Effector CD8-positive, alpha-beta T cell (primary cell): ENCODE results near the gene XRCC1.
A peak's percentile ranks its signal among the peaks of the same experiment; 100 is the strongest.
"Not testable (repeated sequence)": the region's sequence is repeated elsewhere in the genome, so short reads cannot be mapped to it uniquely, and the experiment has no call there.

Source experiments
- DNase-seq: peaks from one replicate; lab custom pipeline; 2025; lab: John Stamatoyannopoulos, UW
- total RNA-seq, 4 experiments: gene quantifications; one replicate each; lab custom pipeline; 2026; lab: John Stamatoyannopoulos, UW

The XRCC1 gene
- 32.1 to 35.8 (median 34.2) reads per million in 4 experiments for total RNA-seq

DNA sequence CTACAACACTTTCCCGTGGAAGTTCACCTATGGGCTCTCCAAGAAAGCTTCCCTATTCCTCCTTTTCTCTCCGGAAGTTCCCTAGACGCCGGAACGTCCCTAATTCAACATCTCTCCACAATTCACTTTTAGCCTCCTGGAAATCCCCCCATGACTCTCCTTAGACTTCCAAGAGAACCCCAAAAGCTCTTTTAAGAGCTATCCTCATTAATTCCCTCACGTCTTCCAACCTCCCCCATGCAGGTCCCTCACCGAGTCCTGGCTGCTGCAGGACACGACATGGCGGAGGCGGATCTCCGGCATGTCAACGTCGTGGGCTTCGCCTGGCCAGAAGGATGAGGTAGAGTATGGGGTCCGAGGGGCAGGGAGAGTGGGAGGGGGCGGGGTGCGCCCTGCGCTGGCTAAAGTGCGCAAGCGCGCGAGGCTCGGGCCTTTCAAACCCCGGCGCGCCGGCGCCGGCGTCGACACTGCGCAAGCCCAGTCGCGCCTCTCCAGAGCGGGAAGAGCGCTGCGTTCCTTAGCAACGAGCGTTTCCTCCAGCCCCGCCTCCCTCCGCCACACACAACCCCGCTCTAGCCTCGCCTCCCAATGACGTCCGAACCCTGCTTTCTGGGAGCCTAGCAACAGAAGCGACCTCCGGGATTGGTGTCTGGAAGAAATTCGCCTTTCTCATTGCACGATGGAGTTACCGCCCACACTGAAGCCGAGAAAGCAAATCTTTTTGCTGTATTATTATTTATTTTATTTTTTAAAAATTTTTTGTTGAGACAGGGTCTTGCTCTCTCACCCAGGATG is at the start of gene XRCC1, which contains the start of gene PINLYP:
Gene XRCC1 (minus strand): TSS at position 372 of the 795 bp plus-strand sequence. CDS start 69 bp downstream, at position 303.
Gene PINLYP (plus strand): TSS at position 646 of the 795 bp plus-strand sequence. CDS start 1,391 bp downstream, outside the sequence.
- peak; percentile 92 for DNase-seq

GRCh38 chr19:43624933-43625332 is 49.6 kb upstream of the XRCC1 start:
- peak; percentile 81 for DNase-seq

- no peak for DNase-seq
Observed at GRCh38 chr19:43623889-43624670, 48.8 kb upstream of the XRCC1 start.

DNA sequence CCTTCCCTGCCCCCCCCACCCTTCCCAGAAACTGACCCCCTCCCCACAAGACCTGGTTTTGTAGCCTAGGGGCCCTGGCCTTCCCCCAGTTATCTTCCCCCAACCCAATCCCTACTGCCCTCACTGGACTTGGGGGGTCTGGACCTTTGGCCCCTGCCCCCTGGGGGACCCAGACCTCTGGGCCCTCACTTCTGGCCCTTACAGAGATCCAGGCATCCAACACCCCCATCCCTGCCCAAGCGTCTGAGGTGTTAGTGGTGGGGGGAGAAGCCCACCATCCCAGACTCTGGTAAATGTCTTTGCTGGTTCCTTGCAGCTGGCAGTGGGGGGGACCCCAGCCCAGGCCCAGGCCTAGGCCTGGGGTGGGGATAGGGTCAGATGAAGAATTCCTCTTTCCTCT is 47.6 kb upstream of the XRCC1 start:
- no peak for DNase-seq

DNA sequence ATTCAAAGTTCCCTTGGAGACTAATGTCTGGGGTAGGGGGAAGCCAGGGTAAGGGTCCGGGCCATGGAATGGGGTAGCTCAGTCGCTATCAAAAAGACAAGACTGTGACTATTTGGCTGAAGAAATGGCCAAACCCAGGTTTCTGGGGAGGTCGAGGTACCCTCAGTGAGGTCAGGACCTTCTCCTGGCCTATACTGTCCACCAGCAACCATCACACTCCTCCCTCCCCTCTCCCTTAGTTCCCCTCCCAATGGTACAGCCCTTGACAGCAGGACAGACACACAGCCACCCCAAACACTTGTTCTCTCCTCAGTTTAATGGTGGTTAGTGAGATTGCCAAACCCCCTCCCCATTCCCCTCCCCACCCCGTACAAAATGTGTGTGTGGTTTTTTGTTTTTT is 46.7 kb upstream of the XRCC1 start:
- DNase-seq = no peak

GRCh38 chr19:43620061-43621001 is 45.0 kb upstream of the XRCC1 start:
- no peak for DNase-seq

- peak; percentile 84 for DNase-seq
Observed at GRCh38 chr19:43619262-43620060, 44.1 kb upstream of the XRCC1 start, which contains the start of gene ZNF428. Gene ZNF428 (minus strand): TSS chr19:43619629. CDS start chr19:43614304, 5,325 bp downstream.

DNA sequence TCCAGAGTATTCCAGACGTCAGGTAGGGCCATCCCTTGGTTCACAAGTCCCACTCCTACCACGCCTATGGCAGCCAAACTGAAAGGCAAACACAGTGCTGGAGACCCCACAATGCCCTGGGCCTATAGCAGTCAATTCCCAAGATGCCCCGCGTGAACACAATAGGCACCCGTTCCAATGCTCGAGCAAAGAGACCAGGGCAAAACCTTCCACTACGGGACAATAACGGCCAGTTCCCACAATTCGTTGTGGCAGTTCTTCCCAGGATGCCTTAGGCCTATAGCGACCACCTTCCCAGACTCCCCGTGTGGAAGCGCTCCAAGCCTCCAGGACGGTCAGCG is 43.6 kb upstream of the XRCC1 start:
- DNase-seq = no peak

DNA sequence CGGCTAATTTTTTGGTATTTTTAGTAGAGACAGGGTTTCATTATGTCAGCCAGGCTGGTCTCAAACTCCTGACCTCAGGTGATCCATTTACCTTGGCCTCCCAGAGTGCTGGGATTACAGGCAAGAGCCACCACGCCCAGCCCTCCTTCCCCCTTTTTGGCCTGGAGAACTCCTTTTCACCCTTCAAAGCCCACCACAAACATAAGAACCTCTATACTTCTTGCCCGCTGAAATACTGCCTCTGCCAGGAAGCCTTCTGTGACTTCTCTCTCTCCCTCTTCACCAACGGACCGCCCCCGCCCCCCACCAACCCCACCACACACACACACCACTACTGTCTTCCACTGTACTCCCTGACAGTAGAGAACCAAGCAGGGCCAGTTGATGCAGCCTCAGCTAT is 41.6 kb upstream of the XRCC1 start:
- no peak for DNase-seq

DNA sequence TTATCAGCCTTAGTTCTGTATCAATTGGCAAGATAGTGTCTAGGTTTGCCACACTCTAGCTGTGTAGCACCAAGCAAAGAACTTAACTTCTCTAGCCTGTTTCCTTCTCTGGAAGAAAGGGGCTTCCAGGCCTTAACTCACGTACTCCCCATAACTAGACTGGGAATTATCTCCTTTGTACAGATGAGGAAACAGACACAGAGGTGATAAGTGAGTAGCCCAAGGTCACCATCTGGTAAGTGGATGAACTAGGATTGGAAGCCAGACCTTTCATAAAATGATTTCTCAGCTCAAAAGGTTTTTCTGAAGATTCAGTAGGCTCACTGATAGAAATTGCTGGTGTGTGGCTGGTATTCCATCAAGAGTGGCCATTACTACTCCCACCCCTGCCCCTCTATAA is 41.0 kb upstream of the XRCC1 start:
- no peak for DNase-seq

DNA sequence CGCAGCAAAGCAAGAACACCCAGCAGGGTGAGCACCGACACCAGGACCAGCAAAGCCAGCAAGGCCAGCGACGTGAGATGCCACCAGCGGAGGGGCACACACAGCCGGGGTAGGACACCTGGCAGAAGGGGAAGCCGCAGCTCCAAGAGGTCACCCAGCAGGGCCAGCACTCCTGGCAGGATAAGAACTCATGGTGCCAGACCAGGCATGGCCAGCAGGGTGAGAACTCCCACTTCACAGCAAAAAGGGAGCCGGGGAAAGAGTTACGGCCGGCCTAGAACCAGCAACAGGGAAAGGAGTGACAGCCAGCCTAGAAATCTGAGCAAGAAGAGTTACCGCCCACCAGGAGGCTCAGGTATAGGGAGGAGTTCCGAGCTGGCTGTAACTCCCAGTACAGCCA is 37.0 kb upstream of the XRCC1 start:
- DNase-seq = no peak

DNA sequence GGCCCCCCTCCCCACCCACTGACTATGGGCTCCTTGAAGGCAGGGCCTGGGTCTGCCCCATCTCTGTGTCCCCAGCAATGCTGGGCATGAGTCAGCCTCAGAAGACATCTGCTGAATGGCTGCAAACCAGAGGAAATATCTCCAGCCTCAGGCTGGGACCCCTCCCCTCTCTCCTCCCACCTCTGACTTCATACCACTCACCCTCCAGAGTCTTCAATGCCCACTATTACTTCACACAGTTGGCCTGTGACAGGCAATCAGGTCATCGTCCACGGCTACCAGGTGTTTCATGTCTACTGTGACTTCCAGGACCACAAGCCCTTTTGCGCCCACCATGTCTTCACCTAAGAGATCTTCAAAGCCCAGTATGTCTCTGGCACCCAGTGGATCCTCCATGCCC is 36.5 kb upstream of the XRCC1 start, which contains the start of gene SRRM5:
Gene SRRM5 (plus strand): TSS at position 301 of the 400 bp plus-strand sequence. CDS start 34 bp downstream, at position 335.
- no peak for DNase-seq

- DNase-seq = no peak
Observed at GRCh38 chr19:43610493-43610892, 35.2 kb upstream of the XRCC1 start.

GRCh38 chr19:43609872-43610271 is 34.5 kb upstream of the XRCC1 start:
- DNase-seq = no peak

DNA sequence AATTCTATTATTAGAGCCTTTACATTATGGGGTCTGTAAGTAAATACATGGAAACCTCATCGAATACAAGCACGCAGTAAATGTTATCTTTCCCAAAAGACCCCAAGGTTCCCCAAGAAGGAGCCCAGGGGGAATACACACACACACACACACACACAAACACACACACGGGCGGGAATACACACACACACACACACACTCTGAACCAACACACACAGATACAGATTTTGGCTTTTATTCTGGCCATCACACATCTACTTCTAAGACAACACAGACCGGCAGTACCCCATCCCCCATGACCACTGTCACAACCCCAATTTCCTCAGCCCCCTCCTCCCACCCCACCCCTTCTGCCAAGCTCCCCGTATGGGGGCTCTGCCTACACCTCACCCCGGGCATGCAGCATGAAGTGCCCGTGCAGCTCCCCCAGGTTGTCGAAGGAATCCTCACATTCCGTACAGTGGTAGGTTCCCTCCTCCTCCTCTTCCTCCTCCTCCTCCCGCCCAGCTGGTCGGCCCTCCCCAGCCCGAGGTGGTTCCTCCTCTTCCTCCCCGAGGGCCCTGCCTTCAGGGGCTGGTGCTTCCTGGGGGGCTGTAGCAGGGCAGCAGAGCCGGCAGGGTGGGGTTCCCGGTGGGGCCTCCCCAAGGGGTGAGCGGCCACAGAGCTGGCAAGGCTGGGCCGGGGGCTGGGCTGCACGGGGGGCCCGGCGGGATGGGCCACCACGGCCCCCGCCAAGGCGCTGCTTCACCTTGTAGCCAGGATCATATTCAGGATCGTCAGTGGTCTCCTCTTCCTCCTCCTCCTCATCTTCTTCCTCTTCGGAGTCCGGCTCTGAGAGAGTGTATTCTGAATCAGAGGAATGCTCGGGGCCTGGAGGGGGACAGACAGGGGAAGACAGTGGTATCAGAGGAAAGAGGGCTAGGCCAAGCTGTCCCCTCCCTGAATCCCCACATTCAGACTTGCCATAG is 32.2 kb upstream of the XRCC1 start:
- DNase-seq = no peak

- no peak for DNase-seq
Observed at GRCh38 chr19:43606569-43607229, 31.4 kb upstream of the XRCC1 start.

DNA sequence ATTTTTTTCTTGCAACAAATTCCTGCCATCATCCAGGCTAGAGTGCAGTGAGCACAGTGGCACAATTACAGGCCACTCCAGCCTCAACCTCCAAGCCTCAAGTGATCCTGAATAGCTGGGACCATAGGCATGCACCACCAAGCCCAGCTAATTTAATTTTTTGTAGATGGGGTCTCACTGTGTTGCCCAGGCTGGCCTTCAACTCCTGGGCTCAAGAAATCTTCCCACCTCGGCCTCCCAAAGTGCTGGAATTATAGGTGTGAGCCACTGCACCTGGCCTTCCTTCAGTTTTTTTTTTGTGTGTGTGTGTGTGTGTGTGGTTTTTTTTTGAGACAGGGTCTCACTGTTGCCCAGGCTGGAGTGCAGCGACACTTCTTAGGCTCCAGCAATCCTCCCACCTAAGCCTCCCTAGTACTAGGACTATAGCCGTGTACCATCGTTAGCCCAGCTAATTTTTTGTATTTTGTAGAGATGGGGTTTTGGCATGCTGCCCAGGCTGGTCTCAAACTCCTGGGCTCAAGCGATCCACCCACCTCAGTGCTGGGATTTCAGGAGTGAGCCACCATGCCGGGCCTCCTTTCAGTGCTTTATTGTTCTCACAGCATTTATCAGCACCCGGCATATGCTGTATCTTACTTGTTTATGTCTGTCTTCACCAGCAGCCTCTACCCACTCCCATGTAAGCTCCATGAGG is 30.7 kb upstream of the XRCC1 start:
- DNase-seq = no peak

GRCh38 chr19:43600326-43600725 is 25.0 kb upstream of the XRCC1 start:
- DNase-seq = not testable (repeated sequence)
